Lung (tissue), 12 donors: ENCODE data around the gene ETF1. TPM values are rescaled to one million over a fixed set of nuclear protein-coding genes. Genes with fewer than 3 reads are reported as not detected.

Experiments
- ATAC-seq: fragments of 200-7000 bp; cut with Tn5 transposase; one replicate; pipeline ENCODE4 v1.9.1; 2020; ENCODE audit warnings: moderate number of reproducible peaks; ENCODE audit not compliant: insufficient read depth, low FRiP score
- DNase-seq, 3 donors: peaks; one replicate each; pipeline ENCODE4 v3.0.0-alpha.2; 2013 to 2017
- H3K27ac ChIP-seq, 2 donors: one replicate each; pipeline ENCODE4 v1.5.1; 2013; ENCODE audit warnings: mild to moderate bottlenecking in 2 of 2, moderate library complexity in 2 of 2, control low read depth in 1 of 2, inconsistent platforms in 1 of 2, low read depth in 1 of 2, low read length in 1 of 2
- H3K27me3 ChIP-seq, 3 donors: one replicate each; pipeline ENCODE4 v1.5.1; 2013; ENCODE audit warnings: low read length in 2 of 3; ENCODE audit not compliant: control insufficient read depth in 3 of 3, insufficient read depth in 3 of 3
- H3K36me3 ChIP-seq, 4 donors: one replicate each; pipeline ENCODE4 v1.5.1; 2013; ENCODE audit warnings: low read length in 4 of 4, mild to moderate bottlenecking in 1 of 4, moderate library complexity in 1 of 4; ENCODE audit not compliant: control insufficient read depth in 4 of 4, insufficient read depth in 4 of 4
- H3K4me1 ChIP-seq, 5 donors: one replicate each; pipeline ENCODE4 v1.5.1; 2013; ENCODE audit warnings: low read length in 5 of 5, mild to moderate bottlenecking in 2 of 5, moderate library complexity in 1 of 5; ENCODE audit not compliant: control insufficient read depth in 5 of 5, insufficient read depth in 5 of 5
- H3K4me3 ChIP-seq: one replicate; pipeline ENCODE4 v1.5.1; 2013; ENCODE audit warnings: mild to moderate bottlenecking, control low read depth, moderate library complexity
- H3K9ac ChIP-seq, 2 donors: one replicate each; pipeline ENCODE4 v1.5.1; 2013; ENCODE audit warnings: low read length in 2 of 2, control low read depth in 1 of 2; ENCODE audit not compliant: insufficient read depth in 1 of 2
- H3K9me3 ChIP-seq, 4 donors: one replicate each; pipeline ENCODE4 v1.5.1; 2013; ENCODE audit warnings: low read length in 3 of 4, mild to moderate bottlenecking in 1 of 4, moderate library complexity in 1 of 4; ENCODE audit not compliant: control insufficient read depth in 4 of 4, insufficient read depth in 3 of 4
- WGBS, 2 donors: extraction: QIAGEN DNeasy Blood & Tissue Kit; methylation state at CpG; one replicate each; pipeline ENCODE4 v1.1.7; 2013; 5-methylcytosine and 5-hydroxymethylcytosine counted together
- polyA plus RNA-seq, 2 donors: library from polyadenylated mRNA; stranded (reverse); fragments of 200-250 nt; gene quantifications; one replicate each; pipeline ENCODE4 v1.2.1, GENCODE V29; 2013
- total RNA-seq, 2 donors: library from RNA; depleted of rRNA in 1 of 2; stranded (reverse); fragments of >200 nt in 1 of 2; gene quantifications; one replicate each; pipeline ENCODE4 v1.2.1, GENCODE V29; 2014 to 2021
- TF ChIP-seq, protein P1 (sequence below): IDR thresholded peaks from 2 replicates; pipeline ENCODE4 v1.5.1; 2012; ENCODE audit warnings: mild to moderate bottlenecking; ENCODE audit errors: control extremely low read depth, extremely low read depth
- donor health status: control.
- donor health status: control.
- donor health status: Bipolar disorder and iron deficiency.
- donor health status: healthy.
- donor health status: DM: yes; HTN: yes; CAD: no.

Gene ETF1
- total and polyA plus RNA-seq, 4 donors = 36.9 to 99.2 (median 62.8) TPM

DNA sequence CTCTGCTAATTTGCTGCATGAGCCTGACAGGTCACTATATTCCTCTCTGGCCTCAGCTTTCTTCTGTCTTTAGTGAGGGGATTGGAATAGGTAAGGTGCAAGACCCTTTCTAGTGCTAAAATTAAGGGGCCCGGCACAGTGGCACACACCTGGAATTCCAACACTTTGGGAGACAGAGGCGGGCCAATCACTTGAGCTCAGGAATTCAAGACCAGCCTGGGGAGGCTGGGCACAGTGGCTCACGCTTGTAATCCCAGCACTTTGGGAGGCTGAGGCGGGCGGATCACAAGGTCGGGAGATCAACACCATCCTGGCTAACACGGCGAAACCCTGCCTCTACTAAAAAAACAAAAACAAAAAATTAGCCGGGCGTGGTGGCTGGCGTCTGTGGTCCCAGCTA, 40.5 kb downstream of the ETF1 start:
- Histone ChIP-seq H3K36me3 (peaks cover 0 to 5% (median under 1%) of the 10 kb centered on the region in 4 donors), H3K4me1 (peaks cover 0 to 2% (median 0%) of the 10 kb centered on the region in 5 donors), H3K9me3 (no peaks in the 10 kb centered on the region), H3K4me3 (no peak overlapping the region), H3K27me3 (no peaks in the 10 kb centered on the region), H3K27ac (no peak overlapping the region), H3K9ac (no peak overlapping the region)
- TF ChIP-seq, protein P1, sequence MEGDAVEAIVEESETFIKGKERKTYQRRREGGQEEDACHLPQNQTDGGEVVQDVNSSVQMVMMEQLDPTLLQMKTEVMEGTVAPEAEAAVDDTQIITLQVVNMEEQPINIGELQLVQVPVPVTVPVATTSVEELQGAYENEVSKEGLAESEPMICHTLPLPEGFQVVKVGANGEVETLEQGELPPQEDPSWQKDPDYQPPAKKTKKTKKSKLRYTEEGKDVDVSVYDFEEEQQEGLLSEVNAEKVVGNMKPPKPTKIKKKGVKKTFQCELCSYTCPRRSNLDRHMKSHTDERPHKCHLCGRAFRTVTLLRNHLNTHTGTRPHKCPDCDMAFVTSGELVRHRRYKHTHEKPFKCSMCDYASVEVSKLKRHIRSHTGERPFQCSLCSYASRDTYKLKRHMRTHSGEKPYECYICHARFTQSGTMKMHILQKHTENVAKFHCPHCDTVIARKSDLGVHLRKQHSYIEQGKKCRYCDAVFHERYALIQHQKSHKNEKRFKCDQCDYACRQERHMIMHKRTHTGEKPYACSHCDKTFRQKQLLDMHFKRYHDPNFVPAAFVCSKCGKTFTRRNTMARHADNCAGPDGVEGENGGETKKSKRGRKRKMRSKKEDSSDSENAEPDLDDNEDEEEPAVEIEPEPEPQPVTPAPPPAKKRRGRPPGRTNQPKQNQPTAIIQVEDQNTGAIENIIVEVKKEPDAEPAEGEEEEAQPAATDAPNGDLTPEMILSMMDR = no peak
- no peak for ATAC-seq
- 67 to 85% methylated on average over 11 of the region's 11 CpGs for WGBS, 2 donors
- DNase-seq = no peak

DNA sequence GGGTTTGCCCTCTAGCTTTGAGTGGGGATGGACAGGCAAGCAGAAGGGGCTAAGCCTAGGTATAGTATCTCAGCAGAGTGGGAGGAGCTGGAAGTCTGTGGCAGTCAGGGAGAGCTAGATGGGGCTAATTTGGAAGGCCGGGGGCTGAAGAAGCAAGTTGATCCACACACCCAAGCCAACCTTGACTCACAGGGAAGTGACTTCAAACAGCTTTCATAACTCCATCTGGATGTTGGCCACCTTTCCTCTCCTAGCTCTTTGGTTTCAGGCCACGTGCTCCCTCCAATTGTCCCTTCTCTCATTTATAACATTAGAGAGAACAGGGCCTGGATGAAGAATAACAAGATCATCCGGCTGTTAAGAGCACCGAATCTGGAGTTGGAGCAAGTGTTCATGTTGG, 40.9 kb downstream of the ETF1 start:
- no peaks in the 10 kb centered on the region for H3K27me3 ChIP-seq
- H3K9me3 ChIP-seq = no peaks in the 10 kb centered on the region
- no peak overlapping the region for H3K9ac ChIP-seq
- DNase-seq (no peak), ATAC-seq (no peak)
- H3K4me3 ChIP-seq = no peak overlapping the region
- H3K27ac ChIP-seq = no peak overlapping the region
- TF ChIP-seq, protein P1 = no peak
- peaks cover 0 to 2% (median 0%) of the 10 kb centered on the region in 5 donors for H3K4me1 ChIP-seq
- whole genome bisulfite sequencing, 2 donors = 65 to 86% methylated on average over 4 of the region's 4 CpGs
- peaks cover 0 to 3% (median 0%) of the 10 kb centered on the region in 4 donors for H3K36me3 ChIP-seq

DNA sequence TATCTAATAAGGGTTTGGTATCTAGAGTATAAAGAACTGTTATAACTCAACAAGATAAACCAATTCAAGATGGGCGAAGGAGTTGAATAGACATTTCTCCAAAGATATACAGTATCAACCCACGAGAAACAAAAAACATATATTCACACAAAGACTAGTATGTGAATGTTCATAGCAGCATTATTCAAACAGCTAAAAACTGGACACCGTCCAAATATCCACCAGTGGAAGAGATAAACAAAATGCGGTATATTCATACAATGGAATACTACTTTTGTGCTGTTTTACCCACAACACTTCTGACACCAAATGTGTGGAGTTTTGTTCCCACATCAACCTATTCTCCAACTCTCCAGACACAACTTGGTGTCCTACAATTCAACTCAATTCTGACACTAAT, 44.7 kb downstream of the ETF1 start:
- no peaks in the 10 kb centered on the region for H3K27me3 ChIP-seq
- no peak for ATAC-seq
- H3K27ac ChIP-seq = no peak overlapping the region
- H3K4me1 ChIP-seq = peaks cover 0 to 6% (median 1%) of the 10 kb centered on the region in 5 donors
- no peak overlapping the region for H3K4me3 ChIP-seq
- peak in 2 of 3 donors; percentile 41 to 67 for DNase-seq
- TF ChIP-seq, protein P1 = no peak
- no peaks in the 10 kb centered on the region for H3K36me3 ChIP-seq
- no peaks in the 10 kb centered on the region for H3K9me3 ChIP-seq
- H3K9ac ChIP-seq = no peak overlapping the region
- WGBS, 2 donors = 60 to 70% methylated on average over 4 of the region's 4 CpGs

DNA sequence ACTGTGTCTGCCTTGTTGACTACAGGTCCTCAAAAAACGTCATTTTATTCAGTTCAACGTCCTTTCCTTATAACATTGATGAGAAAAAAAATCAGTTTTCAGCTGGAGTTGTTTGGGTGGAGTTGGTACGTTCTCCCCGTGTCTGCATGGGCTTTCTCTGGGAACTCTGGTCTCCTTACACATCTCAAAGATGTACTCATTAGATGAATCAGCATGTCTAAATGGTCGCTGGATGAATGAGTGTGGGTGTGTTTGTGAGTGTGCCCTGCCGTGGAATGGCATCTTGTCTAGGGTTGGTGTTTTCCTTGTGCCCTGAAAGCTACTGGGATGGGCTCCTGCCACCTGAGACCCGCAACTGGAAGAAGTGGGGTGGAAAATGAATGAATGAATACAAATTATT, 47.7 kb downstream of the ETF1 start:
- peaks cover 0 to 26% (median 12%) of the 10 kb centered on the region in 5 donors for H3K4me1 ChIP-seq
- 82 to 91% methylated on average over 7 of the region's 7 CpGs for whole genome bisulfite sequencing, 2 donors
- ATAC-seq = no peak

More for the DNA sequence above, 47.7 kb downstream of the ETF1 start:
- H3K27me3 ChIP-seq = no peaks in the 10 kb centered on the region
- H3K27ac ChIP-seq = no peak overlapping the region
- no peak for DNase-seq
- TF ChIP-seq, protein P1 = no peak
- H3K4me3 ChIP-seq = no peak overlapping the region
- no peaks in the 10 kb centered on the region for H3K9me3 ChIP-seq
- no peak overlapping the region for H3K9ac ChIP-seq
- H3K36me3 ChIP-seq = no peaks in the 10 kb centered on the region
